Suprapubic skin (tissue), 4 donors: ENCODE measurements around the gene SMIM36.

ENCODE experiments used
- POLR2A ChIP-seq, 2 donors: fragments of 450-650 bp; IDR thresholded peaks; one replicate each; pipeline ENCODE4 v1.6.1; 2017; ENCODE audit warnings: antibody characterized with exemption in 2 of 2, mild to moderate bottlenecking in 2 of 2, moderate library complexity in 2 of 2
- POLR2AphosphoS5 ChIP-seq, 3 donors: sonication (generic); formaldehyde crosslinking; IDR thresholded peaks; one replicate each; pipeline ENCODE4 v1.6.1; 2017; ENCODE audit warnings: antibody characterized with exemption in 3 of 3
- TF ChIP-seq, protein P1 (sequence below), 2 donors: fragments of 200-600 bp in 1 of 2; fragments of 450-650 bp in 1 of 2; sonication (generic) in 1 of 2; IDR thresholded peaks; one replicate each; pipeline ENCODE4 v1.5.1; 2016 to 2019; ENCODE audit warnings: antibody characterized with exemption in 2 of 2, mild to moderate bottlenecking in 1 of 2, moderate library complexity in 1 of 2

DNA sequence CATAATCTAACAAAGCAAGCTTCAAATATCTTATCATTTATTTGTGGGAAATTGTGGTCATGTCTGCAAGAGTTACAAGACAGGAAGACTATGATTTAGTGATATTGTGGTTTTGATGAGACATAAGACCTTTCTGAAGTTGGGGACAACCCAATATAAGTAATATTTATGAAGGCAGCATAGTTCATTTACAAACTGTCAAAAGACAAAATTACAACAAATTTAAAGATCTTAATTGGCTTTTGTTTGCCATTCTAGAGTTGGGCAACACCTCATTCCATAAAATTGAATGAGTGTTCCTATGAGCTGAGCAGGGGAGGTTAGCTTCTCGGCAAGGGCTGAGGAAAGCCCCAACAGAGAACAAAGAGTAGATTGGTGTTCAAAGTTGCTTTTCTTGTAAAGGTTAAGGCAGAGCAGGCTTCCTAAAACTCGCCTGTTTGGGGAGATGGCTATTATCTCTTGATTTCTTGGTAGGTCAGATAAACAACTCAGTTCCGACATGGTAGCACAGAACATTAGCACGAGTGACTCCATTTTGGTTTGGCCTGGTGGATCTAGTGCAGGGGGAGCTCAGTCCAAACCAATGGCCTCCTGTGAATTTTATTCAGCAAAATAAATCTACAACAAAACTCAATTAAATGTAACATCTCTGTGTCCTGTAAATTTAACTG is 78.8 kb downstream of the SMIM36 start:
- TF ChIP-seq, protein P1, sequence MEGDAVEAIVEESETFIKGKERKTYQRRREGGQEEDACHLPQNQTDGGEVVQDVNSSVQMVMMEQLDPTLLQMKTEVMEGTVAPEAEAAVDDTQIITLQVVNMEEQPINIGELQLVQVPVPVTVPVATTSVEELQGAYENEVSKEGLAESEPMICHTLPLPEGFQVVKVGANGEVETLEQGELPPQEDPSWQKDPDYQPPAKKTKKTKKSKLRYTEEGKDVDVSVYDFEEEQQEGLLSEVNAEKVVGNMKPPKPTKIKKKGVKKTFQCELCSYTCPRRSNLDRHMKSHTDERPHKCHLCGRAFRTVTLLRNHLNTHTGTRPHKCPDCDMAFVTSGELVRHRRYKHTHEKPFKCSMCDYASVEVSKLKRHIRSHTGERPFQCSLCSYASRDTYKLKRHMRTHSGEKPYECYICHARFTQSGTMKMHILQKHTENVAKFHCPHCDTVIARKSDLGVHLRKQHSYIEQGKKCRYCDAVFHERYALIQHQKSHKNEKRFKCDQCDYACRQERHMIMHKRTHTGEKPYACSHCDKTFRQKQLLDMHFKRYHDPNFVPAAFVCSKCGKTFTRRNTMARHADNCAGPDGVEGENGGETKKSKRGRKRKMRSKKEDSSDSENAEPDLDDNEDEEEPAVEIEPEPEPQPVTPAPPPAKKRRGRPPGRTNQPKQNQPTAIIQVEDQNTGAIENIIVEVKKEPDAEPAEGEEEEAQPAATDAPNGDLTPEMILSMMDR (IDR thresholded peaks at IDR 0.05), result no peak
- TF ChIP-seq POLR2A (IDR thresholded peaks at IDR 0.05) (no peak), POLR2AphosphoS5 (IDR thresholded peaks at IDR 0.05) (no peak)
